ENCODE results near the gene SEPTIN2. TPM values are rescaled to one million over a fixed set of nuclear protein-coding genes. Genes with fewer than 3 reads are reported as not detected.

The SEPTIN2 gene
- total RNA-seq, 1 experiment from 2014 or later = 342 TPM

GRCh38 chr2:241307055-241307454, 8.7 kb upstream of the SEPTIN2 start:
- no peaks in the 10 kb centered on the region for H3K36me3 ChIP-seq (ENCODE audit: insufficient read depth, low read length, poor library complexity, severe bottlenecking)
- no peak for TF ChIP-seq EZH2 (IDR thresholded peaks at IDR 0.05; ENCODE audit: borderline replicate concordance, low read depth, low read length, poor library complexity, severe bottlenecking)
- TF ChIP-seq CTCF (conservative IDR thresholded peaks at IDR 0.05; ENCODE audit: low read depth, low read length) = no peak
- peaks cover 4% of the 10 kb centered on the region for H3K4me1 ChIP-seq (ENCODE audit: insufficient read depth, low read length, poor library complexity, severe bottlenecking)
- H3K27me3 ChIP-seq (replicated peaks; ENCODE audit: insufficient read depth, low read depth, low read length, poor library complexity) = no peaks in the 10 kb centered on the region
- no peaks in the 10 kb centered on the region for H3K9me3 ChIP-seq (ENCODE audit: low read depth, low read length, poor library complexity, severe bottlenecking)
- intact Hi-C loops (cut with micrococcal nuclease; ENCODE audit: unreplicated experiment) = no loop called here
- no peak overlapping the region for H3K4me3 ChIP-seq (ENCODE audit: low read depth, low read length, poor library complexity, severe bottlenecking)
- ChIA-PET CTCF (interaction anchor here (0.6 kb wide), 1 partner anchor 24 kb away, joined by 7 read pairs; no protein-coding TSS in a partner anchor), POLR2A (ENCODE audit: low non-redundant PET) (no interaction called here)
- BruUV-seq (replicated peaks) = no TSS peak
- DNase-seq (ENCODE audit: low spot score) = no peak
- H3K27ac ChIP-seq (ENCODE audit: low read depth, low read length, poor library complexity, severe bottlenecking) = no peak overlapping the region

GRCh38 chr2:241308267-241308666, 7.5 kb upstream of the SEPTIN2 start:
- no peak for DNase-seq (ENCODE audit: low spot score)
- H3K9me3 ChIP-seq (ENCODE audit: low read depth, low read length, poor library complexity, severe bottlenecking) = no peaks in the 10 kb centered on the region
- no peaks in the 10 kb centered on the region for H3K36me3 ChIP-seq (ENCODE audit: insufficient read depth, low read length, poor library complexity, severe bottlenecking)
- POLR2A ChIA-PET (ENCODE audit: low non-redundant PET) = no interaction called here
- CTCF ChIA-PET = no interaction called here
- no peak overlapping the region for H3K4me3 ChIP-seq (ENCODE audit: low read depth, low read length, poor library complexity, severe bottlenecking)
- TF ChIP-seq EZH2 (IDR thresholded peaks at IDR 0.05; ENCODE audit: borderline replicate concordance, low read depth, low read length, poor library complexity, severe bottlenecking) = no peak
- TF ChIP-seq CTCF (conservative IDR thresholded peaks at IDR 0.05; ENCODE audit: low read depth, low read length) = no peak
- no peaks in the 10 kb centered on the region for H3K27me3 ChIP-seq (replicated peaks; ENCODE audit: insufficient read depth, low read depth, low read length, poor library complexity)
- no peak overlapping the region for H3K27ac ChIP-seq (ENCODE audit: low read depth, low read length, poor library complexity, severe bottlenecking)
- intact Hi-C loops (cut with micrococcal nuclease; ENCODE audit: unreplicated experiment) = no loop called here
- no TSS peak for BruUV-seq (replicated peaks)
- peaks cover 4% of the 10 kb centered on the region for H3K4me1 ChIP-seq (ENCODE audit: insufficient read depth, low read length, poor library complexity, severe bottlenecking)

- Histone ChIP-seq H3K9me3 (ENCODE audit: low read depth, low read length, poor library complexity, severe bottlenecking) (no peaks in the 10 kb centered on the region), H3K4me3 (ENCODE audit: low read depth, low read length, poor library complexity, severe bottlenecking) (no peak overlapping the region), H3K27ac (ENCODE audit: low read depth, low read length, poor library complexity, severe bottlenecking) (no peak overlapping the region), H3K4me1 (ENCODE audit: insufficient read depth, low read length, poor library complexity, severe bottlenecking) (peaks cover 9% of the 10 kb centered on the region), H3K36me3 (ENCODE audit: insufficient read depth, low read length, poor library complexity, severe bottlenecking) (no peaks in the 10 kb centered on the region), H3K27me3 (replicated peaks; ENCODE audit: insufficient read depth, low read depth, low read length, poor library complexity) (no peaks in the 10 kb centered on the region)
- BruUV-seq (replicated peaks) = no TSS peak
- no peak for DNase-seq (ENCODE audit: low spot score)
- CTCF ChIA-PET = no interaction called here
- intact Hi-C loops (cut with micrococcal nuclease; ENCODE audit: unreplicated experiment) = no loop called here
- POLR2A ChIA-PET (ENCODE audit: low non-redundant PET) = no interaction called here
- TF ChIP-seq EZH2 (IDR thresholded peaks at IDR 0.05; ENCODE audit: borderline replicate concordance, low read depth, low read length, poor library complexity, severe bottlenecking) (no peak), CTCF (conservative IDR thresholded peaks at IDR 0.05; ENCODE audit: low read depth, low read length) (no peak)
Observed at GRCh38 chr2:241308832-241309500, 6.8 kb upstream of the SEPTIN2 start.

Data from A673 (cell line).